HG03439 (cell line): ENCODE data around the gene SCART1.
"Not testable (repeated sequence)": the region's sequence is repeated elsewhere in the genome, so short reads cannot be mapped to it uniquely, and the experiment has no call there.

ENCODE experiments used
- ATAC-seq: cut with Tn5 transposase; IDR thresholded peaks from one replicate; pipeline ENCODE4 v1.9.1; 2021; ENCODE audit warnings: mild to moderate bottlenecking, moderate library complexity; ENCODE audit not compliant: unreplicated experiment

The SCART1 gene

DNA sequence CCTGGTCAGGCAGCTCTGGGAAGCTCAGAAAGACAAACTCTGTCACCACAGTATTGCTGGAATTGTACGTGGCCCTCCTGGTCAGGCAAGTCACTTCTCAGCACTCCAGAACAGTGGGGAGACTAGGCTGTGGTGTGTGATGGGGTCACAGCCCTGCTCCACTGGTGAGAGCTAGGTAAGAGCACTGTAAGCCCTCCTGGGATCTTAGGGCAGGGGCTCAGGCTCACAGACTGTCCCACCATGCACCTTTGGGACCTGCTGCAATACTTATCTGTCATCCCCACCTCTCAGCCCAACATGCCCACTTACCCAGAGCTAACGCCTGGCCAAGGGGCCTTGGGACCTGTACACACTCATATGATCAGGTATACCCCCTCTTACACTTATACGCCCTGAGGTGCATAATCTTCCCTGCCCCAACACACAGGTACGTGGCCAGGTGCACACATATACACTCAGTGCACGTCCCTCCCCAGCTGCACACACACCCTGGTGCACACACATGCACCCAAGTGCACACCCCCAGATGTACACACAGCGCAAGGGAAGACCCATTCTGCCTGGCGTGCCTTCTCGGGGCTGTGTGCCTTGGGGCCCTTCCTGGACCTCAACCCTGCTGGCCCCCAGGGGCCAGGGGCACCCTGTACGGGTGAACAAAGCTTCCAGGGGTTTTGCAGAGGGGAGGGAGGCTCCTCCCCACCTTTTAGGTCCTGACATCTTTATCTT is 21.7 kb upstream of the SCART1 start:
- not testable (repeated sequence) for ATAC-seq

DNA sequence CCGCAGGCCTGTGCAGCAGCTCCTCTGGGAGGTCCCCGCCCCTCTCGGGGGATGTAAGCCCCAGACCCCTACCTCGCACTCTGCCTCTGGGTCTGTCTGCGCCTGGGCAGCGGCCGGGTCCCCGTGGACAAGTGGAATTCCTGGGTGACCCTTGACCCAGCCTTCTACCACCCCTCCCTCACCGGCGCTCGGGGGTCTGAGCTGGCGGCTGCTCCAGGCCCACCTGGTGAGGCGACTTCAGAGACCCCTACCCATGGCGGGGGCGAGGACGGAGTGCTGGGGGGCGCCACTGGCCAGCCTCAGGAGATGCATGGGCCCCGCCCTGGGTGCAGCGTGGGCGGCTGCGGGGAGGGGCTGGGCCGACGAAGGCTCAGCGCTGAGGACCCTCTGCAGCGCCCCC is 21.0 kb upstream of the SCART1 start:
- ATAC-seq, result not testable (repeated sequence)

DNA sequence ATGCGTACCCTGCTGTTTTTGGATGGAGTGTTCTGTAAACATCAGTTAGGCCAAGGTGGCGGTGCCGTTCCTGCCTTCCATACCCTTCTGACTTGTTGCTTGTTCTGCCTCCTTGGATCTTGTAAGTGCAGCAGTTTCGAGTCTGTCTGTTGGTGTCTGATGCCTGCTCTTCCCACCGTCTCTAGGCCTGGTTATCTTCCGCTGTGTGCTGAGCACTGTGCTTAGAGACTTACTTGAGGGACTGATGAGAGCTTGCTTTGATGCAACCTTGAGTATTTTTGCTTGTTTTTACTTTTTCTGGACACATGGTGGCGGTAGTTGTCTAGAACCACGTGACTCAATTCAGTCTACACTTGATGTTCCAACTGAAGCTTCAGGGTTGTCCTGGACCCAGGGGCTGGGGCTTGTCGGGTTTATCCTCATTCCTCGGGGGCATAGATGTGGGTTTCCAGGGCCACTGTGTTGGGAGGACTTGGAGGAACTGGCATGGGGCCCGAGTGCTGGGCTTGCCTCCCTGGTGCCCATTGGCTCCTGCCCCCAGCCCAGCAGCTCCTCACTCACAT is 15.0 kb upstream of the SCART1 start:
- no peak for ATAC-seq

DNA sequence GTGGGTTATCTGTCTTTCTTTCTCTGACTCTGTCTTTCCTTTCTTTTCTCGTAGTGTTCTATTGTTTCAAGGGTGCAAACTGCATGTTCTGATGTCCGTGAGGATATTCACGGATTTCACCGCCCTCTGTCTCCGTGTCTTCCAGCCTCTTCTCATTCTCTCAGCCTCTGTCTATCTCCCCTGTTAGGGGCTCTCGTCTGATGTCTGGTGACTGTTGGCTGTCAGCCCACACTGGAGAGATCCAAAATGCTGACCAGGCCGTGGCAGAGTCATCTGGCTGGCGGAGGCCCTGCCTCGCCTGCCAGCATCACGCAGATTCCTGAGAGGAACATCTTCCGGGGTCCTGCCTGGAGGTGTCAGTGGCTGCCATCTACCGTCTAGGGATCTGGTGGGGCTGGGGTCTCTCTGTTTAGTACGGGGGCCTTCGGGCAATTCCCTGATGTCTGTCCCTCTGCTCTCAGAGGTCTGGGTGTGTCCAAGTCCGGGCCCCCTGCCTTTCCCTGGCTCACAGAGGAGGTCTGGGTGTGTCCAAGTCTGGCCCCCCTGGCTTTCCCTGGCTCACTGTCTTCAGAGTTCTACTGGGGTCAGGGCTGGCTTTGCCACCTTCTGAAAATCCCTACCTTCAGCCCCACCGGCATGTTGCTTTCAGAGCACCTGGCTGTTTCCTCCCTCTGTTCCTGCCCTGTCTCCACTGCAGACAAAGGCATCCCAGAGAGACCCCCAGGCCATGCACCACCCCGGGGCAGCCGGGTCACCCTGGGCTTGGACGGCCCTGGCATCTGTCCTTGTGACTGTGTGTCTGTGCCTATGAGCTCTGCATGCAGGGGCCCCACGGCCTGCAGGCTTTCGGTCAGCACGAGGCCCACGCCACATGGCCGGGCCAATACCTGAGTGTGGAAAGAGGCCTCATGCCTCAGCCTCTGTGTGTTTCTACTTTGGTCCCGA is 14.0 kb upstream of the SCART1 start:
- ATAC-seq, result no peak

DNA sequence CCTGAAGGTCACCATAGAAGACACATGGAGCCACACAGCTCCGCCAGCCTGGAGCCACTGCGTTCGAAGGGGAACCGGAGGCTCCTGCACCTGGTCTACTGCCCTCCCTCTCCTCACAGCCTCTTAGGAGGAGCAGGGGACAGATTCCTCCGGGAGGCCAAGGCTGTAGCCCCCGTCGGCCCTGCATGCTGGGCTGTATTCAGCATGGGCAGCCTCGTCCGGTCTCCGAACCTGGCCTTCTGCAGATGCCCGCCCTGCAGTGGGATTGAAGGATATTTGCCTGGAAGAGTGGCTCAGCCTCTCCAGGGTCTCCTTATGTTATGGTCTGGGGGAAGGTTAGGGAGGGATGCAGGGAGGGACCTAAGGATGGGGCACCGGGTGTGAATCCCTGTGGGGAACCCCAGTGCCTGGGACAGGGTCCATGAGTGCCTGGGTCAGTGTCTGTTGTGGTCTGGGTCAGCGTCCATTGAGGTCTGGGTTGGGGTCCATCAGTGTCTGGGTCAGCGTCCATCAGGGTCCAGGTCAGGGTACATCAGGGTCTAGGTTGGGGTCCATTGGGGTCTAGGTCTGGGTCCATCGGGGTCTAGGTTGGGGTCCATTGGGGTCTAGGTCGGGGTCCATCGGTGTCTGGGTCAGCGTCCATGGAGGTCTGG is 13.0 kb upstream of the SCART1 start:
- no peak for ATAC-seq

DNA sequence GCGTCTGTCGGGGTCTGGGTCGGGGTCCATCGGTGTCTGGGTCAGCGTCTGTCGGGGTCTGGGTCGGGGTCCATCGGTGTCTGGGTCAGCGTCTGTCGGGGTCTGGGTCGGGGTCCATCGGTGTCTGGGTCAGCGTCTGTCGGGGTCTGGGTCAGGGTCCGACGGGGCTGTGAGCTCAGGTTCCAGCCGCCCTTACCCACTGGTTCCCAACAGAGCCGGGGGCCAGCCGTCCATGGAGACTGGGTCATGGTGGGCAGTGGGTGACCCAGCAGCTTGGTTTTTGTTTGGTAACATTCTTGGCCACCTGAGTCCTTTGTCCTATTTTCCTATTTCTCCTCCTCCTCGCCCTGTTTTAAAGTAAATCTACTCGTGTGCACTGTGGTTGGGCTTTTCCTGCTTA is 12.4 kb upstream of the SCART1 start:
- not testable (repeated sequence) for ATAC-seq

DNA sequence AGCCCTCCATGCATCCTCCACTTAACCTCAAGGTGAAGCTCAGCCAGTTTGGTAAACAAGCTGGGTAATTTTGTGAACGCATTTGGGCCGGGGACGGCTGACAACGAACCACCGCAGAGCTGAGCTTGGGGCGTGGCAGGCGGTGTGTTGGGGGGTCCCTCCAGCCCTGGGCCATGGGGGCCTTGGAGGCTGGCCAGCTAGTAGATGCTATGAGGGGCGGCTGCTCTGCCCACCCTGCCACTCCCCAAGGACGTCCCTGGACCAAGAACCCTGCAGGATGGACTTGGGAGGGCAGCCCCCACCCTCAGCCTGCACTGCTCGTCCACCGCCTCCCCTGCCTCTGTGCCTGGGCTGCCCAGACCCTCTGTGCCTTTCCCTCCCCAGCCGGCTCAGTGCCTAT is 12.0 kb upstream of the SCART1 start:
- ATAC-seq, result no peak

DNA sequence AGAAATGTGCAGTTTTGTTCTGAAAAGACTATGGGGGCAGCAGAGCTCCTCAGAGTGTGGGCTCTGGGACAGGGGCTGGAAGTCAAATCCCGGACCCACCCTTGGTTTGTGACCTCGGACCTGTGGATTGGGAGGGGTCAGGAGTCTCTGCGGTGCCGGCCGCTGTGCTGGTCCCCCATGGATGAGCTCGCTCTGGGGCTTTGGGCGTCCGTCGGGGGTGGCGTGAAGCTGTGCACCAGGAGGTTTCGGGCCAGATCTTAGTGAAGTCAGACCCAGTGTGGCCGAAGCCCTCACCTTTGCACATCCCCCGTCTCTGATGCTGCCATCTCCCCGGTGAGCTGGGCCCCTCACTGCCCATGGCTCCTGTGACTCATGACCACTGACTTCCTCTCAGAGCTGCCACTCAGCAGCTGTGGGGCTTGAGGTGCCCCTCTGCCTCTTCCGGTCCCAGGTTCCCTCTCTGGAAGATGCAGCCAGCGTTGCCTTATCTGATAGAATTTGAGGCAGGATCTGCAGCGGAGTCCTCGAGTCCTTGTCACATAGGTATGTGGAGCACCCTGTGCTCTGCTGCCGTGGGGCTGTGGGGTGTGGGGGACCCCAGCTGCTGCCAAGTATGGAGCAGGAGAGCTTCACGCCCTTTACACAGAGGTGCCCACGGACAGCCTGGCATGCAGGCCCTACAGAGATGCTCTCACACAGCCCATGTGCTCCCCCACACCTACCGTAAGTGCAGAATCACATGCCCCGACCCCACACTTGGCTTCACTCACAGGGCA is 11.4 kb upstream of the SCART1 start:
- ATAC-seq, result no peak

DNA sequence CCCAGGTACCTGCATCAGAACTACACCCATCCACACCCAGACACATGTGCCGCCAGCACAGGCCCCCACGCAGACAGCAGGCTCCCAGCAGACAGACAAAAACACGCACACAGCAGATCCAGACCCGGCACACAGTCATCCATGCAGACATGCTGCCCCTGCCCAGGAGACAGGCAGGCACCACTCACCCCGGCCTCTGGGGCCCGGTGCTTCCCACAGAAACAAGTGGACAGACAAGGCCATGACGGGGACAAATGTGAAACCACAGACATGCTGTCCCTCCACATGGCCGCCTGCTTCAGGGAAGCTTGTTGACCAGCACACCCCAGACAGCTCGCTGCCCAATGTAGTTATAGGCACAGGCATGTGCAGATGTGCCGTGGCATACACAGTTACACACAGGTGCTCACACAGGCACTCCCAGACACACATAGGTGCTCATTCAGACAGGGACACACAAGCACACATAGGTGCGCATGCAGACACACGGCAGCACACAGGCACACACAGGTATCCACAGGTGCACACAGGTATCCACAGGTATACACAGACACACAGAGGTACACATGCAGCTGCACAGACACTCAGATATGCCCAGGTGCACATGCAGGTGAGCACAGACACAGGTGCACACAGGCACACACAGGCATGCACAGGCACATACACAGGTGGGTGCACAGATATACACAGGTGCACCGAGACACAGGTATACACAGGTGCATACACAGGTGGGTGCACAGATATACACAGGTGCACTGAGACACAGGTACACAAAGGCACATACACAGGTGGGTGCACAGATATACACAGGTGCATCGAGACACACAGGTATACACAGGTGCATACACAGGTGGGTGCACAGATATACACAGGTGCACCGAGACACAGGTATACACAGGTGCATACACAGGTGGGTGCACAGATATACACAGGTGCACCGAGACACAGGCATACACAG is 10.5 kb upstream of the SCART1 start:
- no peak for ATAC-seq

DNA sequence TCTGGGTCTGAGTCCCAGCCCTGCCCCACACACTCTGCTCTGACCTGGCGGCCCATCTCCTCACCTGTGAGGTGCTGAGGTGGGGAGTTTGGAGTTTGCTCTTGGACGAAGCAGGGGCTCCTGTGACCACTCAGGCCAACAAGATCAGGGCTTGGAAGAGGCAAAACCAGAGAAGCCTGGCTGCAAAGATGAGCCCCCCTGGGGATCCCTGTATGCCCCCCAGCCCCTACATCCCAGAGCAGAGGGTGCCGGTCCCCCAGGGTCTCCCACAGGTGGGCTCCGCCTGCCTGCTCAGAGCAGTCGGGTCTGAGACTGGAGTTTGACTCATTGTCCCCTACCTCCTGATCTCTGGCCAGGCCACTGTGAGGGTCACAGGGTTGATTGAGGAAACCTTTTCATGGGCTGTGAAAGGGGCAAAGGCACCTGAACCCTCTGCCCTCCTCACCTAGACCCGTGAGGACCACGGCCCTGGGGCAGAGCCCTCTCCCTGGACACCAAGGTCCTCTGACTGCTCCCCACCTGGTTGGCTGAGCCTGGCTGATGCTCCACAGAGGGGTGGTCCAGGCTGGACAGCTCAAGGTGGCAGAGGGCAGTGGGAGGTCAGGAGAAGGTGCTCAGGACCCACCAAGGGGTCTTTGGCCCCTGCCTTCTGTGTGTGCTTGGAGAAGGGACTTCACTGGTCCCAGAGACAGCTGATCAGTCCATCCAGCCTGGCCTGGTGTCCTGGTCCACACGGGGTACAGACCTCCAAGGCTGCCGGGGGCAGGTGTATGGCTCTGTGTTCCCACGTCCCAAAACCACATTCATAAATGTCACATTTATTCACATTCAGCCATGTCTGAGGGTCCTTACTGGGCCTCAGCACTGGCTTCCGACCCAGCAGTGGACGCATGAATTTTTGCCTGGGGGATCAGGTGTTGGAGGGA is 9.1 kb upstream of the SCART1 start:
- no peak for ATAC-seq

DNA sequence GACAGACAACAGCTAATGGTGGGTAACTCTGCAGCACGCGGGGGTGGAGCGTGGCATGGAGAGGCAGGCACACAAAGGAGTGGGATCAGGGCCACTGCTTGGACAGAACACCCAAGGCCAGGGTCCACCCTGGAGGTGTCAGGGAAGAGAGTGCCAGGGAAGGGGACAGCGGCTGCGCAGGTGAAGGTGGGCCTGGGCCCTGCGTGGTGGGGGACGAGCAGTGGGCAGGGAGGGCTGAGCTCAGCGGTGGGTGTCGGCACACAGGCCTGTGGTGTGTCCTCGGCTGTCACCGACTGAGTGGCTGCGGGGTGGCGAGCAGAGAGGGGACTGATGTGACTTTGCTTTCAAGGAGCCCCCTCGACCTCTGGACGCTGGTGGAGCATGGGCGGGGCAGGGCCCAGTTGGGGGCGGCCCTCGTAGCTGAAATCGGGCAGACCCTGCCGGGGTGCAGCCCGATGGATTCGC is 8.4 kb upstream of the SCART1 start:
- ATAC-seq, result no peak

DNA sequence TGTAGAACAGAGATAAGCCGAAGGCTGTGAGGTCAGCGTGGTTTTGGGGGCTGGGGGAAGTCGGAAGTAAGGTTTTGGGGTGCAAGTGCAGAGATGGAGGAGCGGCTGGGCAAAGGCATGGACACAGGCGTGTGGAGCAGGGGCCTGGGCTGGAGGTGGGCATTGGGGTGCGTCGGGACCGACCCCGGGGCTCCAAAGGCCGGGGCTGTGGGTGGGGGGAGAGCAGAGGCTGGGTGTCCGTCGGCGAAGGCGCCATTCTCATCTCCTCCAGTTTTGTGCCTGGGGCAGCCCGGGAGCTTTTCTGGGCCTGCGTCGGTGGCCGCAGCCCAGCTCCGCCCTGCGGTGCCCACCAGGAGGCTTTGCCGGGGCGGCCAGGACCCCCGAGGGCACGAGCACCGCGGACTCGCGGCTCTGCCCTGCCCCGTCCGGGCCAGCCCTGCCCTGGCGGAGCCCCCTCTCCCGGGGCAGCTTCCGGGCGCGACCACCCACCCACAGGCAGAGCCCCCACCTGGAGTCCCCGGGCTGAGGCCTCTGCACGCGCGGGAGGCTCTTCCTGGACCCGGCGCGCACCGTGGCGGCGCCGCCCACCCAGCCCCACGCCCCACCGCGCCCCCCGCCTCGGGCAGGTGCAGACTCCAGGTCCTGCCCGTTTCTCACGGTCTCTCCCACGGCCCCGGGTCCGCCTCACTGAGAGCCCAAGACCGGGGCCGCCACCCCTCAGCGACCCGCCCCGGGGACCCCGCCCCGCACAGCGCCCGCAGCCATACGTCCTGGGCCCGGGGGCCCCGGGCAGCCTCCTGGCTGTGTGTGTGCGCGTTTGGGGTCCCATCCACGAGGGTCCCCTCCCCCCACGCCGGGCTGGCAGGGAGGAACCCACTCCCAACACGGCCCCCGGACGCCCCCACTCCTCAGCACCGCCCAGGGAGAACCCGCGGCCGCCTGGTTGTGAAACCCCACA is 7.7 kb upstream of the SCART1 start:
- no peak for ATAC-seq

DNA sequence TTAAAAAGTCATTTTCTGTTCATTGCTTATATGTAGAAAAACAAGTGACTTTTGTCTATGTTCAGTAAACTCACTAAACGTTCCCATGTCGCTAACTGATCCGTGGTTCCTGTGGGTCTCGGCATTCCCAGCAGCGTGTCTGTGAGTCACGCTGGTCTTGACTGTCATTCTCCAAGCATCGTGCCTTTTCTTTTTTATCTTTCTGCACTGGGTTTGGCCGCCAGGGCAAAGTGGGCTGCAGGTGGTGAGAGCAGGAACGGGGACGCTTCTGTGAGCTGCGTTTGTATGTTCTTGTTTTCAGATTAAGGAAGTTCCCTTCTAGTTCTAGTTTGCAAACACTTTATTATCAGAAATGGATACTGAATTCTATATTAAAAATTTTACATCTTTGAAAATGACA is 6.8 kb upstream of the SCART1 start:
- ATAC-seq, result no peak

DNA sequence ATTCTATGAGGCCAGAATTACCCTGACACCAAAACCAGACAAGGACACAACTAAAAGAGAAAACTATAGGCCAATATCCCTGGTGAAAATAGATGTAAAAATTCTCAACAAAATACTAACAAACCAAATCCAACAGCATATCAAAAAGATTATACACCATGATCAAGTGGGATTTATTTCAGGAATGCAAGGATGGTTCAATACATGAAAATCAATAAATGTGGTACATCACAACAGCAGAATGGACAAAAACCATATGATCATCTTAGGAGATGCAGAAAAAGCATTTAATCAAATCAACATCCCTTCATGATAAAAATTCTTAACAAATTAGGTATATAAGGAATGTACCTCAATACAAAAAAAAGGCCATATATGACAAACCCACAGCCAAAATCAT is 5.6 kb upstream of the SCART1 start:
- ATAC-seq, result no peak

DNA sequence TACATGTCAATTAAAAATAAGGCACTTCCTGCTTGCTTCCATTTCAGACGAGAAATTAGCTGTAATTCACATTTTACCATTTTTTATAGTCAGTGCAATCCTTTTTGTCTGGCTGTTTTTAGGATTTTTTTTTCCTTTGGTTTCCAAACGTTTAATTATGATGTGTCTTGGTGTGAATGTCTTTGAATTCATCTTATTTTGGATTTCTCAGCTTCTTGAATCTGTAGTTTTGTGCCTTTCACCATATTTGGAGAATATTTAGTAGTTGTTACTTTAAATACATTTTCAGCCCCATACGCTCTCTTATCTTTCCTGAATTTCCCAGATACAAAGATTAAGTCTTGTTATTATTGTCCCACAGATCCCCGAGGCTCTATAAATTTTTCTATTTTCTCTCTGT is 2.4 kb upstream of the SCART1 start:
- ATAC-seq, result no peak

DNA sequence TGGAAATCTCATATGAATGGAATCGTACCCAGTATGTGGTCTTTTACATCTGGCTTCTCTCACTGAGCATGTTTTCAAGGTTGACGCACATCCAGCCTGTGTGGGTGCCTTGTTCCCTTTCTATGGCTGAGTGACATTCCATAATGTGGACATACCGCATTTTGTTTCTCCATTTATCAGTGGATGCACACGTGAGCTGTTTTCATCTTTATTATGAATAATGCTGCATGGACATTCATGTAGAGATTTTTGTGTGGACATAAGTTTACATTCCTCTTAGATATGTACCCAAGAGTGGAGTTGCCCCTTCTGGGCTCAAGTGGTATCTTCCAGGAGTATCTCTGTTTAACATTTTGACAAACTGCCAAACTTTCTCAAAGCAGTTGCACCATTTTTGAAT is 1.3 kb upstream of the SCART1 start:
- no peak for ATAC-seq

DNA sequence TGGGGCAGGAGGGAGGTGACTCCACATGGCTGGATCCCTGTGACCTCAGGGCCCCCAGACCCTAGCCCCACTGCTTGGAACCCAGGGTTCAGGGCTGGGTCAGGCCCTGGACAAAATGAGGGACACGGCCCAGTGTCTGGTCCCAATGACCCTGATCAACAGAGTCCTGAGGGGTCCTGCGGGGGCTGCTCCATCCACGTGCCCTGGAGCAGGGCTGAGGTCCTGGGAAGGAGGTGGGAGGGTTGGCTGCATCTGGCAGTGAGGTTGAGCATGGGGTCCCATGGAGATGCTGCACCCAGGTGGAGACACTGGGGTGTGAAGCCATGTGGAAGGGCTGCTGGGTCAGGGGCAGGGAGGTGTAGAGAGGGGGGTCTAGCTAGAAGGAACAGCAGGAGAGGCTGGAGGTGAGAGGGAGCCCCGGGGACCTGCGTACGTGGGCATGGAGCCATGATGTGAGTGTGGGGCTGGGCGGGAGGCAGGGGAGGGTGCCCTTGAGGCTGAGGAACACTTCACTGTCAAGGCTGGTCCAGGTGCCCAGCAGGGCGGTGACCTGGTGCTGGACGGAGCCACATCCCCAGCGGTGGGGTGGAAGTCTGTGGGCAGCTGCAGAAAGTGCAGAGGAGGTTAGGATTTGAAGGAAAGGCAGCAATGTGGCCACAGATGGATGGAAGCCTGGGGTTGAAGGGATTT is 604 bp downstream of the SCART1 start:
- no peak for ATAC-seq
